ELR (cell line): Measurements from ENCODE around the gene ZFP30.

Experiments
- DNase-seq: peaks from one replicate; pipeline ENCODE4 v3.0.0-alpha.2; 2015; ENCODE audit warnings: low read depth

Gene ZFP30

GRCh38 chr19:37564624-37565369, 90.5 kb downstream of the ZFP30 start:
- DNase-seq: no peak
